ENCODE results near the gene XPR1.

- TF ChIP-seq CTCF (IDR thresholded peaks at IDR 0.05; ENCODE audit: low read depth, low read length, poor library complexity, severe bottlenecking): no peak
- TF ChIP-seq EZH2phosphoT487 (IDR thresholded peaks at IDR 0.05; ENCODE audit: borderline replicate concordance, low read length): no peak
Measured at GRCh38 chr1:180845352-180845751, 213.5 kb downstream of the XPR1 start.

Measured in DOHH2 (cell line).